KMS-11 (cell line): ENCODE results near the gene FAM25G.

Source experiments
- H2AFZ ChIP-seq: fragments of 200-600 bp; sonication (generic); 2 replicates; pipeline ENCODE4 v1.6.1; 2016; ENCODE audit warnings: antibody characterized with exemption, mixed run types, low read depth
- H3K27ac ChIP-seq: fragments of 200-600 bp; sonication (generic); 2 replicates; pipeline ENCODE4 v1.6.1; 2016; ENCODE audit warnings: mild to moderate bottlenecking, mixed run types
- H3K27me3 ChIP-seq: fragments of 200-600 bp; sonication (generic); 2 replicates; pipeline ENCODE4 v1.6.1; 2017; ENCODE audit warnings: mild to moderate bottlenecking, low read depth, mixed run types, moderate library complexity; ENCODE audit not compliant: insufficient read depth
- H3K36me3 ChIP-seq: fragments of 200-600 bp; sonication (generic); 2 replicates; pipeline ENCODE4 v1.6.1; 2017; ENCODE audit warnings: mild to moderate bottlenecking, mixed run types; ENCODE audit not compliant: insufficient read depth
- H3K4me1 ChIP-seq: fragments of 200-600 bp; sonication (generic); 2 replicates; pipeline ENCODE4 v1.6.1; 2016; ENCODE audit warnings: mild to moderate bottlenecking, low read depth, mixed run types; ENCODE audit not compliant: poor library complexity, severe bottlenecking
- H3K4me2 ChIP-seq: fragments of 200-600 bp; sonication (generic); 2 replicates; pipeline ENCODE4 v1.7.0; 2016; ENCODE audit warnings: mild to moderate bottlenecking, mixed run types
- H3K4me3 ChIP-seq: fragments of 200-600 bp; sonication (generic); IDR thresholded peaks from 2 replicates; pipeline ENCODE4 v1.6.1; 2017; ENCODE audit warnings: low read depth, low read length, mixed read lengths; ENCODE audit not compliant: insufficient read depth
- H3K79me2 ChIP-seq: fragments of 200-600 bp; sonication (generic); 2 replicates; pipeline ENCODE4 v1.6.1; 2016; ENCODE audit warnings: low read depth, mixed run types; ENCODE audit not compliant: insufficient read depth
- H3K9ac ChIP-seq: fragments of 200-600 bp; sonication (generic); 2 replicates; pipeline ENCODE4 v1.6.1; 2016; ENCODE audit warnings: mild to moderate bottlenecking, mixed run types
- H4K20me1 ChIP-seq: fragments of 200-600 bp; sonication (generic); 2 replicates; pipeline ENCODE4 v1.6.1; 2016; ENCODE audit warnings: mild to moderate bottlenecking, mixed run types; ENCODE audit not compliant: insufficient read depth
- CTCF ChIP-seq: fragments of 200-600 bp; sonication (generic); conservative IDR thresholded peaks from 2 replicates; pipeline ENCODE4 v1.6.1; 2017; ENCODE audit warnings: low read depth, mild to moderate bottlenecking, antibody characterized with exemption, low read length, moderate library complexity, mixed read lengths

FAM25G gene

GRCh38 chr10:47451998-47452494 lies 39.5 kb downstream of the FAM25G start:
- H3K4me1 ChIP-seq = no peaks in the 10 kb centered on the region
- no peak overlapping the region for H3K9ac ChIP-seq
- no peaks in the 10 kb centered on the region for H3K79me2 ChIP-seq
- H3K27me3 ChIP-seq = no peaks in the 10 kb centered on the region
- H3K36me3 ChIP-seq = no peaks in the 10 kb centered on the region
- no peak overlapping the region for H2AFZ ChIP-seq
- H4K20me1 ChIP-seq = no peaks in the 10 kb centered on the region
- TF ChIP-seq CTCF = no peak
- no peak overlapping the region for H3K4me2 ChIP-seq
- H3K27ac ChIP-seq = no peak overlapping the region
- no peak overlapping the region for H3K4me3 ChIP-seq

- Histone ChIP-seq H3K9ac (no peak overlapping the region), H3K4me3 (no peak overlapping the region), H3K4me2 (no peak overlapping the region), H3K36me3 (no peaks in the 10 kb centered on the region), H3K27ac (no peak overlapping the region), H2AFZ (no peak overlapping the region), H3K27me3 (no peaks in the 10 kb centered on the region), H4K20me1 (no peaks in the 10 kb centered on the region), H3K79me2 (no peaks in the 10 kb centered on the region), H3K4me1 (no peaks in the 10 kb centered on the region)
- TF ChIP-seq CTCF = no peak
Measured at GRCh38 chr10:47451273-47451997, 40.1 kb downstream of the FAM25G start.

- Histone ChIP-seq H3K4me3 (no peak overlapping the region), H3K4me2 (no peak overlapping the region)
- no peak for TF ChIP-seq CTCF
Measured at GRCh38 chr10:47450442-47450841, 41.1 kb downstream of the FAM25G start.

GRCh38 chr10:47449979-47450378 lies 41.5 kb downstream of the FAM25G start:
- H3K4me2 ChIP-seq = no peak overlapping the region
- no peak overlapping the region for H3K4me3 ChIP-seq
- H3K79me2 ChIP-seq = no peaks in the 10 kb centered on the region
- TF ChIP-seq CTCF = no peak
- H2AFZ ChIP-seq = no peak overlapping the region
- no peak overlapping the region for H3K27ac ChIP-seq
- no peak overlapping the region for H3K9ac ChIP-seq
- no peaks in the 10 kb centered on the region for H3K27me3 ChIP-seq
- H3K36me3 ChIP-seq = no peaks in the 10 kb centered on the region
- no peaks in the 10 kb centered on the region for H3K4me1 ChIP-seq
- H4K20me1 ChIP-seq = no peaks in the 10 kb centered on the region

More at GRCh38 chr10:47450442-47450841, 41.1 kb downstream of the FAM25G start:
- no peaks in the 10 kb centered on the region for H4K20me1 ChIP-seq
- H3K27ac ChIP-seq = no peak overlapping the region
- no peak overlapping the region for H2AFZ ChIP-seq
- H3K36me3 ChIP-seq = no peaks in the 10 kb centered on the region
- H3K27me3 ChIP-seq = no peaks in the 10 kb centered on the region
- no peaks in the 10 kb centered on the region for H3K4me1 ChIP-seq
- H3K79me2 ChIP-seq = no peaks in the 10 kb centered on the region
- no peak overlapping the region for H3K9ac ChIP-seq
